Measurements from ENCODE around the gene HOXC9.

- TF ChIP-seq CTCF (IDR thresholded peaks at IDR 0.05; ENCODE audit: insufficient read depth, low read length) (no peak), POLR2AphosphoS5 (IDR thresholded peaks at IDR 0.05; ENCODE audit: low read depth) (no peak), REST (IDR thresholded peaks at IDR 0.05; ENCODE audit: insufficient replicate concordance, low read depth) (no peak), GABPA (IDR thresholded peaks at IDR 0.05; ENCODE audit: low read depth) (no peak), SPI1 (IDR thresholded peaks at IDR 0.05; ENCODE audit: borderline replicate concordance, low read depth) (no peak)
These were observed 2.5 kb upstream of the HOXC9 start for GRCh38 chr12:53997204-53998109.
